H9 (cell line): Measurements from ENCODE around the gene USE1. TPM values are rescaled to one million over a fixed set of nuclear protein-coding genes. Genes with fewer than 3 reads are reported as not detected.
A peak's percentile ranks its signal among the peaks of the same experiment; 100 is the strongest.

ENCODE experiments used
- DNase-seq: peaks from one replicate; pipeline ENCODE4 v3.0.0-alpha.2; 2017
- H2AFZ ChIP-seq: one replicate; pipeline ENCODE4 v1.6.1; 2013; ENCODE audit warnings: mild to moderate bottlenecking, low read length, control low read depth, moderate library complexity
- H2AK5ac ChIP-seq: 2 replicates; pipeline ENCODE4 v1.6.1; 2013; ENCODE audit warnings: low read length, control low read depth, mixed read lengths; ENCODE audit not compliant: insufficient read length
- H2BK120ac ChIP-seq: one replicate; pipeline ENCODE4 v1.6.1; 2013; ENCODE audit warnings: low read depth, mild to moderate bottlenecking, low read length, control low read depth, inconsistent platforms; ENCODE audit not compliant: poor library complexity, severe bottlenecking
- H2BK12ac ChIP-seq: 2 replicates; pipeline ENCODE4 v1.6.1; 2013; ENCODE audit warnings: low read length, control low read depth, mixed read lengths, low read depth; ENCODE audit not compliant: insufficient read length
- H2BK15ac ChIP-seq: 2 replicates; pipeline ENCODE4 v1.6.1; 2013; ENCODE audit warnings: low read depth, low read length, control low read depth
- H2BK20ac ChIP-seq: one replicate; pipeline ENCODE4 v1.6.1; 2013; ENCODE audit warnings: low read depth, mild to moderate bottlenecking, low read length, control low read depth, inconsistent platforms; ENCODE audit not compliant: poor library complexity, severe bottlenecking
- H2BK5ac ChIP-seq: 2 replicates; pipeline ENCODE4 v1.6.1; 2013; ENCODE audit warnings: low read length, control low read depth, mixed read lengths; ENCODE audit not compliant: insufficient read length
- H3K14ac ChIP-seq: 2 replicates; pipeline ENCODE4 v1.6.1; 2013; ENCODE audit warnings: low read length, control low read depth; ENCODE audit not compliant: insufficient read depth
- H3K18ac ChIP-seq: 2 replicates; pipeline ENCODE4 v1.6.1; 2013; ENCODE audit warnings: low read depth, mild to moderate bottlenecking, mixed read lengths, low read length, control low read depth; ENCODE audit not compliant: insufficient read length
- H3K23ac ChIP-seq: 2 replicates; pipeline ENCODE4 v1.6.1; 2013; ENCODE audit warnings: low read length, control low read depth, mixed read lengths, low read depth; ENCODE audit not compliant: insufficient read length
- H3K23me2 ChIP-seq: 2 replicates; pipeline ENCODE4 v1.6.1; 2013; ENCODE audit warnings: low read depth, mild to moderate bottlenecking, mixed read lengths, low read length, control low read depth; ENCODE audit not compliant: insufficient read length, poor library complexity, severe bottlenecking
- H3K27ac ChIP-seq: 2 replicates; pipeline ENCODE4 v1.5.1; 2013; ENCODE audit warnings: low read length, control low read depth, mixed read lengths, low read depth; ENCODE audit not compliant: insufficient read length
- H3K27me3 ChIP-seq: 2 replicates; pipeline ENCODE4 v1.6.1; 2013; ENCODE audit warnings: low read length, control low read depth, inconsistent platforms; ENCODE audit not compliant: insufficient read depth
- H3K4ac ChIP-seq: 2 replicates; pipeline ENCODE4 v1.6.1; 2013; ENCODE audit warnings: low read depth, mild to moderate bottlenecking, control low read depth, inconsistent platforms, low read length, moderate library complexity
- H3K4me1 ChIP-seq: 2 replicates; pipeline ENCODE4 v1.6.1; 2013; ENCODE audit warnings: low read length, control low read depth, inconsistent platforms; ENCODE audit not compliant: insufficient read depth
- H3K4me2 ChIP-seq: 2 replicates; pipeline ENCODE4 v1.6.1; 2013; ENCODE audit warnings: low read length, control low read depth, mixed read lengths; ENCODE audit not compliant: insufficient read length, insufficient read depth
- H3K56ac ChIP-seq: 2 replicates; pipeline ENCODE4 v1.6.1; 2013; ENCODE audit warnings: low read depth, mild to moderate bottlenecking, mixed read lengths, low read length, control low read depth; ENCODE audit not compliant: insufficient read length
- H3K79me1 ChIP-seq: 2 replicates; pipeline ENCODE4 v1.6.1; 2013; ENCODE audit warnings: low read depth, mild to moderate bottlenecking, moderate library complexity, low read length, control low read depth, inconsistent platforms; ENCODE audit not compliant: insufficient read depth, poor library complexity, severe bottlenecking
- H3K79me2 ChIP-seq: 2 replicates; pipeline ENCODE4 v1.6.1; 2013; ENCODE audit warnings: low read length, control low read depth, inconsistent platforms; ENCODE audit not compliant: insufficient read depth
- H3K9ac ChIP-seq: 2 replicates; pipeline ENCODE4 v1.6.1; 2013; ENCODE audit warnings: low read length, control low read depth, mixed read lengths; ENCODE audit not compliant: insufficient read length; ENCODE audit errors: extremely low read depth
- H3K9me3 ChIP-seq: one replicate; pipeline ENCODE4 v1.6.1; 2013; ENCODE audit warnings: low read depth, low read length, inconsistent platforms; ENCODE audit not compliant: control insufficient read depth
- H3T11ph ChIP-seq: one replicate; pipeline ENCODE4 v1.6.1; 2013; ENCODE audit warnings: mild to moderate bottlenecking, low read length, control low read depth, inconsistent platforms
- H4K20me1 ChIP-seq: one replicate; pipeline ENCODE4 v1.6.1; 2013; ENCODE audit not compliant: control insufficient read depth, insufficient read length, insufficient read depth
- H4K5ac ChIP-seq: 2 replicates; pipeline ENCODE4 v1.6.1; 2013; ENCODE audit warnings: low read depth, mild to moderate bottlenecking, mixed read lengths, low read length, control low read depth; ENCODE audit not compliant: insufficient read length
- H4K8ac ChIP-seq: replicated peaks from 2 replicates; pipeline ENCODE4 v1.6.1; 2013; ENCODE audit warnings: low read length, control low read depth, mixed read lengths, low read depth; ENCODE audit not compliant: insufficient read length
- H4K91ac ChIP-seq: 2 replicates; pipeline ENCODE4 v1.6.1; 2013; ENCODE audit warnings: low read depth, mild to moderate bottlenecking, moderate library complexity, mixed read lengths, low read length, control low read depth; ENCODE audit not compliant: insufficient read length
- H3K27ac Mint-ChIP-seq, 3 experiments: 2 replicates in 2 of 3; 3 replicates in 1 of 3; pipeline ENCODE4 v1.8.0; 2020 to 2021; ENCODE audit warnings: mixed read lengths in 3 of 3, mild to moderate bottlenecking in 1 of 3, moderate library complexity in 1 of 3
- H3K27me3 Mint-ChIP-seq: 2 replicates; pipeline ENCODE4 v1.8.0; 2021; ENCODE audit warnings: low read depth, mild to moderate bottlenecking, moderate library complexity, mixed read lengths
- H3K36me3 Mint-ChIP-seq, 3 experiments: 2 replicates in 2 of 3; 3 replicates in 1 of 3; pipeline ENCODE4 v1.8.0; 2020 to 2021; ENCODE audit warnings: low read depth in 3 of 3, mixed read lengths in 3 of 3; ENCODE audit not compliant: insufficient read depth in 1 of 3
- H3K4me1 Mint-ChIP-seq, 2 experiments: 2 replicates each; pipeline ENCODE4 v1.8.0; 2020; ENCODE audit warnings: mixed read lengths in 2 of 2
- H3K4me3 Mint-ChIP-seq, 2 experiments: 2 replicates in 1 of 2; 3 replicates in 1 of 2; pipeline ENCODE4 v1.8.0; 2020 to 2021; ENCODE audit warnings: mild to moderate bottlenecking in 2 of 2, mixed read lengths in 2 of 2, moderate library complexity in 1 of 2
- H3K9me3 Mint-ChIP-seq, 2 experiments: 2 replicates in 1 of 2; 3 replicates in 1 of 2; pipeline ENCODE4 v1.8.0; 2020; ENCODE audit warnings: mild to moderate bottlenecking in 2 of 2, mixed read lengths in 2 of 2, moderate library complexity in 1 of 2
- CTCF ChIP-seq: fragments of 200-600 bp; sonication (generic); conservative IDR thresholded peaks from 3 replicates; pipeline ENCODE4 v1.8.0; 2021; ENCODE audit warnings: antibody characterized with exemption, mild to moderate bottlenecking
- WGBS: extraction: QIAGEN DNeasy Blood & Tissue Kit; methylation state at CpG from one replicate; pipeline ENCODE4 v1.1.7; 2013; ENCODE audit warnings: missing lambda C conversion rate, low lambda C conversion rate, mixed read lengths; ENCODE audit not compliant: insufficient read length; ENCODE audit errors: extremely low coverage; 5-methylcytosine and 5-hydroxymethylcytosine counted together
- total RNA-seq: library from RNA; stranded (reverse); gene quantifications from 2 replicates; pipeline ENCODE4 v1.2.1, GENCODE V29; 2021

The USE1 gene
- total RNA-seq, 1 experiment from 2014 or later: 16.2 TPM

- peaks cover 9% of the 10 kb centered on the region for H3K9me3 ChIP-seq
- Mint-ChIP-seq H3K4me1 (no peaks in the 10 kb centered on the region; a peak in 2 of 4 replicates), H3K9me3 (no peaks in the 10 kb centered on the region), H3K4me3 (0 out of 5 replicates have a peak overlapping the region, but pooled peaks of 1 of the 2 experiments have one; percentile 2), H3K27me3 (no peaks in the 10 kb centered on the region), H3K36me3 (peaks cover 0 to 22% (median 2%) of the 10 kb centered on the region in 3 experiments; a peak in 4 of 7 replicates), H3K27ac (no peak overlapping the region)
- H3K9ac ChIP-seq: no peak overlapping the region
- no peak overlapping the region for H4K5ac ChIP-seq
- no peak overlapping the region for H3K4me2 ChIP-seq
- no peak overlapping the region for H3K18ac ChIP-seq
- no peaks in the 10 kb centered on the region for H3K79me1 ChIP-seq
- H3K4me1 ChIP-seq: no peaks in the 10 kb centered on the region
- no peaks in the 10 kb centered on the region for H4K20me1 ChIP-seq
- H2BK120ac ChIP-seq: no peak overlapping the region
- no peak overlapping the region for H3K23ac ChIP-seq
- H4K8ac ChIP-seq: no peak overlapping the region
- no peak for DNase-seq
- H3K4ac ChIP-seq: no peak overlapping the region
- no CpG with 5 or more reads among the region's 10 CpGs for WGBS
- no peak overlapping the region for H3T11ph ChIP-seq
- no peak overlapping the region for H2BK20ac ChIP-seq
- no peak overlapping the region for H2AFZ ChIP-seq
- H3K79me2 ChIP-seq: no peaks in the 10 kb centered on the region
- no peak overlapping the region for H2BK12ac ChIP-seq
- no peaks in the 10 kb centered on the region for H3K23me2 ChIP-seq
- TF ChIP-seq CTCF: no peak
- no peak overlapping the region for H3K56ac ChIP-seq
- H4K91ac ChIP-seq: no peak overlapping the region
- H3K27ac ChIP-seq: no peak overlapping the region
- no peaks in the 10 kb centered on the region for H3K27me3 ChIP-seq
- no peak overlapping the region for H3K14ac ChIP-seq
- no peak overlapping the region for H2BK5ac ChIP-seq
- H2AK5ac ChIP-seq: no peak overlapping the region
- H2BK15ac ChIP-seq: no peak overlapping the region
Observed at GRCh38 chr19:17254636-17255035, 39.5 kb downstream of the USE1 start.
